ENCODE data around the gene KLHL12. TPM values are rescaled to one million over a fixed set of nuclear protein-coding genes. Genes with fewer than 3 reads are reported as not detected.
A peak's percentile ranks its signal among the peaks of the same experiment; 100 is the strongest.

The KLHL12 gene
- total RNA-seq, 2 experiments from 2014 or later: 33.9 to 46.2 TPM

- BruUV-seq (replicated peaks): no TSS peak
- Histone ChIP-seq H3K27ac (ENCODE audit: low read depth, low read length, poor library complexity, severe bottlenecking) (peak within 1 kb of the TSS; percentile 88), H3K36me3 (ENCODE audit: insufficient read depth, low read length) (peaks cover 39% of the 10 kb centered on the region), H4K20me1 (ENCODE audit: insufficient read depth, low read length) (no peaks in the 10 kb centered on the region), H3K4me3 (ENCODE audit: low read depth, low read length, poor library complexity, severe bottlenecking) (peak within 1 kb of the TSS; percentile 78), H2AFZ (ENCODE audit: low read length) (peak within 1 kb of the TSS; percentile 72), H3K9me2 (ENCODE audit: insufficient read depth, low read length) (no peaks in the 10 kb centered on the region), H3K4me1 (ENCODE audit: insufficient read depth, low read length, poor library complexity, severe bottlenecking) (peaks cover 14% of the 10 kb centered on the region), H3K9me3 (ENCODE audit: low read length) (no peaks in the 10 kb centered on the region), H3K4me2 (ENCODE audit: low read length) (peak within 1 kb of the TSS; percentile 86), H3K79me2 (ENCODE audit: insufficient read depth, low read depth, low read length) (peaks cover 17% of the 10 kb centered on the region)
- peak; percentile 96 for DNase-seq (ENCODE audit: low spot score)
- intact Hi-C loops (cut with micrococcal nuclease; ENCODE audit: unreplicated experiment): loop anchor here (2.0 to 5.0 kb wide), 3 partner anchors 38 to 110 kb away; partner anchors contain the start of genes ADIPOR1 and KLHL12
- no peak for TF ChIP-seq EZH2phosphoT487 (IDR thresholded peaks at IDR 0.05; ENCODE audit: borderline replicate concordance, low read depth, low read length)
- TF ChIP-seq CTCF (conservative IDR thresholded peaks at IDR 0.05; ENCODE audit: low read length): no peak
- CTCF ChIA-PET (ENCODE audit: unreplicated experiment): no interaction called here
- POLR2A ChIA-PET: interaction anchor here (0.6 to 1.0 kb wide), 4 partner anchors 15 to 80 kb away, joined by 3 to 6 read pairs (median 4); no protein-coding TSS in a partner anchor
Measured at GRCh38 chr1:202888531-202889360, 38.3 kb downstream of the KLHL12 start, which contains the start of gene RABIF. Gene RABIF, minus strand, starts transcription at chr1:202889149. Its CDS starts 51 bp downstream, at chr1:202889098.

GRCh38 chr1:202888221-202888530, 38.9 kb downstream of the KLHL12 start:
- H3K9me3 ChIP-seq (ENCODE audit: low read length): no peaks in the 10 kb centered on the region
- TF ChIP-seq EZH2phosphoT487 (IDR thresholded peaks at IDR 0.05; ENCODE audit: borderline replicate concordance, low read depth, low read length) (no peak), CTCF (conservative IDR thresholded peaks at IDR 0.05; ENCODE audit: low read length) (no peak)
- intact Hi-C loops (cut with micrococcal nuclease; ENCODE audit: unreplicated experiment): loop anchor here (2.0 to 5.0 kb wide), 3 partner anchors 39 to 111 kb away; partner anchors contain the start of genes ADIPOR1 and KLHL12
- BruUV-seq (replicated peaks): no TSS peak
- no peak for DNase-seq (ENCODE audit: low spot score)
- H3K4me1 ChIP-seq (ENCODE audit: insufficient read depth, low read length, poor library complexity, severe bottlenecking): peaks cover 14% of the 10 kb centered on the region
- ChIA-PET CTCF (ENCODE audit: unreplicated experiment) (no interaction called here), POLR2A (interaction anchor here (0.6 to 1.0 kb wide), 4 partner anchors 14 to 80 kb away, joined by 3 to 6 read pairs (median 4); no protein-coding TSS in a partner anchor)
- peak overlapping the region; percentile 88 for H3K27ac ChIP-seq (ENCODE audit: low read depth, low read length, poor library complexity, severe bottlenecking)
- H4K20me1 ChIP-seq (ENCODE audit: insufficient read depth, low read length): no peaks in the 10 kb centered on the region
- H3K9me2 ChIP-seq (ENCODE audit: insufficient read depth, low read length): no peaks in the 10 kb centered on the region
- H3K79me2 ChIP-seq (ENCODE audit: insufficient read depth, low read depth, low read length): peaks cover 17% of the 10 kb centered on the region
- peak overlapping the region; percentile 78 for H3K4me3 ChIP-seq (ENCODE audit: low read depth, low read length, poor library complexity, severe bottlenecking)
- H3K36me3 ChIP-seq (ENCODE audit: insufficient read depth, low read length): peaks cover 33% of the 10 kb centered on the region
- H3K4me2 ChIP-seq (ENCODE audit: low read length): peak overlapping the region; percentile 86
- H2AFZ ChIP-seq (ENCODE audit: low read length): peak overlapping the region; percentile 72
